HL-60 (cell line): ENCODE measurements around the gene ACHE.

Source experiments
- CTCF ChIP-seq: IDR thresholded peaks from one replicate; pipeline ENCODE4 v1.5.1; 2011; ENCODE audit warnings: low read length, control low read depth, inconsistent platforms; ENCODE audit not compliant: insufficient read depth
- GABPA ChIP-seq: IDR thresholded peaks from 2 replicates; pipeline ENCODE4 v1.6.1; 2012; ENCODE audit warnings: low read depth
- POLR2AphosphoS5 ChIP-seq: IDR thresholded peaks from 2 replicates; pipeline ENCODE4 v1.6.1; 2012; ENCODE audit warnings: low read depth
- SPI1 ChIP-seq: IDR thresholded peaks from 2 replicates; pipeline ENCODE4 v1.6.1; 2012; ENCODE audit warnings: low read depth, mild to moderate bottlenecking, borderline replicate concordance
- TF ChIP-seq, protein P1 (sequence below): IDR thresholded peaks from 2 replicates; pipeline ENCODE4 v1.6.1; 2012; ENCODE audit warnings: low read depth; ENCODE audit not compliant: insufficient replicate concordance

DNA sequence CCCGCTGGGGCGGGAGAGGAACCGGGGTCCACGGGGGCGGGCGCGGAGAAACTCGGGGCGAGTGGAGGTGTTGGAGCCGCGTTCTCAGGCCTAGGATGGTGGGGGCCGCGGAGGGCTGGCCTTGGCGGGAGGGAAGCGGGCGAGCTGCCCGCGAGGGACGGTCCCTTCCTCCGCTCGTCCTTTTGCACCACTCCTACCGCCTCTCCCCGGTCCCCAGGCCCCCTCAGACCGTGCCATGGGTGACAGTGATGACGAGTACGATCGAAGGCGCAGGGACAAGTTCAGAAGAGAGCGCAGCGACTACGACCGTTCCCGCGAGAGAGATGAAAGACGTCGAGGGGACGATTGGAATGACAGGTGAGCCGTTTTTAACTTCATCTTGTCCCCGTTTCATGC lies 20.3 kb downstream of the ACHE start:
- TF ChIP-seq CTCF (no peak), POLR2AphosphoS5 (no peak), GABPA (no peak), SPI1 (no peak)
- TF ChIP-seq, protein P1, sequence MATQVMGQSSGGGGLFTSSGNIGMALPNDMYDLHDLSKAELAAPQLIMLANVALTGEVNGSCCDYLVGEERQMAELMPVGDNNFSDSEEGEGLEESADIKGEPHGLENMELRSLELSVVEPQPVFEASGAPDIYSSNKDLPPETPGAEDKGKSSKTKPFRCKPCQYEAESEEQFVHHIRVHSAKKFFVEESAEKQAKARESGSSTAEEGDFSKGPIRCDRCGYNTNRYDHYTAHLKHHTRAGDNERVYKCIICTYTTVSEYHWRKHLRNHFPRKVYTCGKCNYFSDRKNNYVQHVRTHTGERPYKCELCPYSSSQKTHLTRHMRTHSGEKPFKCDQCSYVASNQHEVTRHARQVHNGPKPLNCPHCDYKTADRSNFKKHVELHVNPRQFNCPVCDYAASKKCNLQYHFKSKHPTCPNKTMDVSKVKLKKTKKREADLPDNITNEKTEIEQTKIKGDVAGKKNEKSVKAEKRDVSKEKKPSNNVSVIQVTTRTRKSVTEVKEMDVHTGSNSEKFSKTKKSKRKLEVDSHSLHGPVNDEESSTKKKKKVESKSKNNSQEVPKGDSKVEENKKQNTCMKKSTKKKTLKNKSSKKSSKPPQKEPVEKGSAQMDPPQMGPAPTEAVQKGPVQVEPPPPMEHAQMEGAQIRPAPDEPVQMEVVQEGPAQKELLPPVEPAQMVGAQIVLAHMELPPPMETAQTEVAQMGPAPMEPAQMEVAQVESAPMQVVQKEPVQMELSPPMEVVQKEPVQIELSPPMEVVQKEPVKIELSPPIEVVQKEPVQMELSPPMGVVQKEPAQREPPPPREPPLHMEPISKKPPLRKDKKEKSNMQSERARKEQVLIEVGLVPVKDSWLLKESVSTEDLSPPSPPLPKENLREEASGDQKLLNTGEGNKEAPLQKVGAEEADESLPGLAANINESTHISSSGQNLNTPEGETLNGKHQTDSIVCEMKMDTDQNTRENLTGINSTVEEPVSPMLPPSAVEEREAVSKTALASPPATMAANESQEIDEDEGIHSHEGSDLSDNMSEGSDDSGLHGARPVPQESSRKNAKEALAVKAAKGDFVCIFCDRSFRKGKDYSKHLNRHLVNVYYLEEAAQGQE = no peak
